GM12801 (cell line): Measurements from ENCODE around the gene PEG3.

ENCODE experiments used
- TF ChIP-seq, protein P1 (sequence below): IDR thresholded peaks from one replicate; pipeline ENCODE4 v1.5.1; 2011; ENCODE audit warnings: control low read depth; ENCODE audit not compliant: insufficient read length; ENCODE audit errors: extremely low read depth

The PEG3 gene

DNA sequence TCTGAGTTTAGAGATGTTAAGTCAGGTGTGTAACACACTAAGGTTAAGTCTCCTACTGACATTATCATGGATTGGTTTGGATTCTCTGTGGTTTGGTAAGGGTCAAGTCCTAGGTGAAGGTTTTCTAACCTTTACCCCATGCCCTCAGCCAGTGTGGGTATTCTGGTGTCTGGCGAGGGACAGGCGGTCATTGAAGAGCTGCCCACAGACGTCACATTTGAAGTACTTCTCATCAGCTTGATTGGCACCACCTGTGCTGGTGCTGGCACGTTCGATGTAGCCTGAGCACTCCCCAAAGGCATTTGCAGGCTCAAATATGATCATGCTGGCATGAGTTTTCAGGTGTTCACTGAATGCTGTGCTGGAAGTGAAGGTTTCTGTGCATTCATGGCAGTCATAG lies 27.0 kb downstream of the PEG3 start:
- TF ChIP-seq, protein P1, sequence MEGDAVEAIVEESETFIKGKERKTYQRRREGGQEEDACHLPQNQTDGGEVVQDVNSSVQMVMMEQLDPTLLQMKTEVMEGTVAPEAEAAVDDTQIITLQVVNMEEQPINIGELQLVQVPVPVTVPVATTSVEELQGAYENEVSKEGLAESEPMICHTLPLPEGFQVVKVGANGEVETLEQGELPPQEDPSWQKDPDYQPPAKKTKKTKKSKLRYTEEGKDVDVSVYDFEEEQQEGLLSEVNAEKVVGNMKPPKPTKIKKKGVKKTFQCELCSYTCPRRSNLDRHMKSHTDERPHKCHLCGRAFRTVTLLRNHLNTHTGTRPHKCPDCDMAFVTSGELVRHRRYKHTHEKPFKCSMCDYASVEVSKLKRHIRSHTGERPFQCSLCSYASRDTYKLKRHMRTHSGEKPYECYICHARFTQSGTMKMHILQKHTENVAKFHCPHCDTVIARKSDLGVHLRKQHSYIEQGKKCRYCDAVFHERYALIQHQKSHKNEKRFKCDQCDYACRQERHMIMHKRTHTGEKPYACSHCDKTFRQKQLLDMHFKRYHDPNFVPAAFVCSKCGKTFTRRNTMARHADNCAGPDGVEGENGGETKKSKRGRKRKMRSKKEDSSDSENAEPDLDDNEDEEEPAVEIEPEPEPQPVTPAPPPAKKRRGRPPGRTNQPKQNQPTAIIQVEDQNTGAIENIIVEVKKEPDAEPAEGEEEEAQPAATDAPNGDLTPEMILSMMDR, result no peak

DNA sequence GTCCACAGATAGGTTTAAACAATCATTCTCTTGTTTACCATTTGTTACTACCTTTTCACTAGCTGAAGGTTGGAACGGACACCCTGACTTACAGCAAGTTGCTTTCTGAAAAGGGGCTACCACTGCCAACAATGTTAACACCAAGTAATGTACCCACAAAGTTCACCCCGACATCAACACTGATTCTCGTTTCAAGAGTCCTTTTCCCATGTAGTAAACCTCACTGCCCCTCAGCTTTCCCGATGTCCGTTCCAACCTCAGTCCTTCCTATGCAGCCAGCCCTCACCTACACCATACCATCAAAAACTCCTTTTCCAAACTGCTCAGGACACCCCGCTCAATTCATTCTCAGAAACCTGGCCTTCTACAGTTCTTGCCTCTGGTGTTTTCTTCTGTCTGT lies 29.0 kb downstream of the PEG3 start:
- TF ChIP-seq, protein P1, result no peak

DNA sequence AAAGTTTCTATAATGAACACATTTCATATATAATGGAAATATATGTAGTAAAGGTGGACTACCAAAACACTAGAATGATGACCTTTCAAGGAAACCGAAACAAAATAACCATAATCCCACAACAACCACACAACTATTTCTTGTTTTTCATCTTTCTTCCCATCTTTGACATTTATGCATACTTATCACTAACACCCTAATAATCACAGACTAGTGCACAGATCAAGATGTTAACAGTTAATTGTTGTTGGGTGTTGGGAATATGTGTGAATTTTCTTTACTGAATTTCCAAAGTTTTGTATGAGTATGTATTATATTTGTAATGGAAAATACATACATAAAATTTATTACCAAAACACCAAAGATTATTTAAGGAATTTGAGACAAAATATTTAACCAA lies 30.3 kb downstream of the PEG3 start:
- TF ChIP-seq, protein P1, result no peak

DNA sequence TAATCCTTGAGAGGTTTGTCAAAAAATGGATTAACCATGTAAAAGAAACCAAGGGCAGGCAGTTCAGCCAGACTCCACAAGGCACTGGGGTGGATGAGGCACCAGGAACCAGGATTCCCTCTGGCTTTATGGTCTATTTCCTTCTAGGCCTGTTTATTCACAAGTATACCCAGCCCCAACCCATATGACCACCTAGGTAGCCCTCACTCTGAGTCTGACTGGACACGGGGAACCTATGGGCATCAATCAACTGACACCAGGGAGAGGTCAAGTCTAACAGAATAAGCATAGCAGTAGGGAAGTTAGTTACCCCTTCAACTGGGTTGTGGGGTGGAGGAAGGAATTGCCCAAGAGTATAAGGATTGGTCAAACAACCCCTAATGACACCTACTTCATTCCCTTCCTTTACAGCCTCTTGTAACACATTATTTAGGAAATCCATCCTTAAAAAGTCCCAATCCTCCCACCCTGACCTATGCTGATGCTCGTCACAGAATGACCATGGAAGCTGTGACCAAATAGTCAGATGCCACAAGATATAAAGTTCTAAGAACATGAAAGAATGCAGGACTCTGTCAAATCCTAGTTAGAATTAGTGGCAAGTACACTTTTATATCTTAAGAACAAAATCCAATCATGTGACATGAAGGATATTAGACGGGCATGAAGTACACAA lies 31.7 kb downstream of the PEG3 start:
- TF ChIP-seq, protein P1, result no peak

DNA sequence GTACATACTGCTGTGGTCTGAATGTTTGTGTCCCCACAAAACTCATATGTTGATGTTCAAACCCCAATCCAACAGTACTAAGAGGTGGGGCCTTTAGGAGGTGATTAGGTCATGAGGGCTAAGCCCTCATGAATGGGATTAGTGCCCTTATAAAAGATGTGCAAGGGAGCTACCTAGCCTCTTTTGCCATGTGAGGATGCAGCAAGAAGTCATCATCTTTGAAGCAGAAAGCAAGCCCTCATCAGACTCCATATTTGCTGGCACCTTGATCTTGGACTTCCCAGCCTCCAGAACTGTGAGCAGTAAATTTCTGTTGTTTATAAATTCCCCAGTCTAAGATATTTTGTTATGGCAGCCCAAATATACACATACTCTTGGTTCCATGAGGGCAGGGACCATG lies 33.9 kb downstream of the PEG3 start:
- TF ChIP-seq, protein P1, result no peak
